HCT116 (cell line): ENCODE measurements around the gene CDCA4. TPM values are rescaled to one million over a fixed set of nuclear protein-coding genes. Genes with fewer than 3 reads are reported as not detected.

Experiments
- ATAC-seq: fragments of 200-7000 bp; cut with Tn5 transposase; 2 replicates; pipeline ENCODE4 v1.9.1; 2020; ENCODE audit warnings: mild to moderate bottlenecking, moderate library complexity
- BruUV-seq: library from RNA; stranded (reverse); fragments of 400-500 nt; replicated peaks from 2 replicates; lab custom pipeline; 2021; lab: Mats Ljungman, UMichigan
- CTCF ChIA-PET: fragments of 300-600 bp; sonication (Branson Sonifier 250); formaldehyde crosslinking; loops from one replicate; lab custom pipeline; 2021; ENCODE audit warnings: antibody characterized with exemption; lab: Charles Lee
- POLR2A ChIA-PET: fragments of 300-600, 350-600 bp; sonication (Branson Sonifier 250); formaldehyde crosslinking; loops from one replicate; lab custom pipeline; 2021; ENCODE audit warnings: antibody characterized with exemption; lab: Charles Lee
- RAD21 ChIA-PET, 2 experiments: fragments of 300-600 bp; sonication (Branson Sonifier 250); formaldehyde crosslinking; loops; one replicate each; lab custom pipeline; 2023; ENCODE audit warnings: low total read pairs in 2 of 2; ENCODE audit not compliant: uncharacterized antibody in 2 of 2, unreplicated experiment in 2 of 2, low non-redundant PET in 1 of 2; lab: Charles Lee
- DNase-seq: peaks from one replicate; pipeline ENCODE4 v3.0.0-alpha.2; 2010; ENCODE audit warnings: low read depth, low spot score
- H2AFZ ChIP-seq: fragments of 200-600 bp; shearing (Covaris generic), sonication (generic); 2 replicates; pipeline ENCODE4 v1.6.1; 2017; ENCODE audit warnings: low read depth, mixed run types, mixed read lengths, antibody characterized with exemption, low read length; ENCODE audit not compliant: poor library complexity, severe bottlenecking
- H3K27ac ChIP-seq: 2 replicates; pipeline ENCODE4 v1.5.1; 2012; ENCODE audit warnings: low read depth, low read length
- H3K27me3 ChIP-seq: fragments of 200-600 bp; sonication (generic); 2 replicates; pipeline ENCODE4 v1.6.1; 2016; ENCODE audit warnings: mixed run types, low read length, mixed read lengths; ENCODE audit not compliant: insufficient read depth
- H3K36me3 ChIP-seq, 2 experiments: fragments of 200-500 bp in 1 of 2; fragments of 200-600 bp in 1 of 2; sonication (Bioruptor generic) in 1 of 2; sonication (generic) in 1 of 2; 2 replicates each; pipeline versions ENCODE4 v1.5.1 to v1.6.1; 2014 to 2016; ENCODE audit warnings: low read length in 2 of 2, inconsistent platforms in 1 of 2, mixed read lengths in 1 of 2, mixed run types in 1 of 2; ENCODE audit not compliant: insufficient read depth in 2 of 2, control insufficient read depth in 1 of 2
- H3K4me1 ChIP-seq, 2 experiments: fragments of 200-600 bp in 1 of 2; sonication (generic) in 1 of 2; 2 replicates each; pipeline versions ENCODE4 v1.5.1 to v1.6.1; 2012 to 2017; ENCODE audit warnings: low read length in 2 of 2, inconsistent platforms in 1 of 2, mild to moderate bottlenecking in 1 of 2, mixed read lengths in 1 of 2, mixed run types in 1 of 2, moderate library complexity in 1 of 2; ENCODE audit not compliant: insufficient read depth in 2 of 2, control insufficient read depth in 1 of 2
- H3K4me2 ChIP-seq: fragments of 200-600 bp; sonication (generic); 2 replicates; pipeline ENCODE4 v1.6.1; 2017; ENCODE audit warnings: mixed run types, low read length, mixed read lengths
- H3K4me3 ChIP-seq, 2 experiments: fragments of 200-600 bp in 1 of 2; sonication (generic) in 1 of 2; replicated peaks in 1 of 2; 2 replicates each; pipeline ENCODE4 v1.5.1; 2011 to 2016; ENCODE audit warnings: low read length in 2 of 2, control low read depth in 1 of 2, low read depth in 1 of 2, mild to moderate bottlenecking in 1 of 2, mixed read lengths in 1 of 2, mixed run types in 1 of 2
- H3K79me2 ChIP-seq: fragments of 200-600 bp; sonication (generic); 2 replicates; pipeline ENCODE4 v1.6.1; 2017; ENCODE audit warnings: mild to moderate bottlenecking, mixed run types, low read length, moderate library complexity, mixed read lengths; ENCODE audit not compliant: insufficient read depth
- H3K9ac ChIP-seq: fragments of 200-600 bp; sonication (generic); 2 replicates; pipeline ENCODE4 v1.6.1; 2016; ENCODE audit warnings: low read length, mixed read lengths
- H3K9me2 ChIP-seq: fragments of 200-600 bp; sonication (generic), shearing (Covaris generic); 2 replicates; pipeline ENCODE4 v1.6.1; 2017; ENCODE audit warnings: mixed run types, mild to moderate bottlenecking, moderate library complexity; ENCODE audit not compliant: insufficient read depth
- H3K9me3 ChIP-seq, 2 experiments: fragments of 200-500 bp in 1 of 2; fragments of 200-600 bp in 1 of 2; sonication (Bioruptor generic) in 1 of 2; sonication (generic) in 1 of 2; 2 replicates each; pipeline ENCODE4 v1.6.1; 2014 to 2017; ENCODE audit warnings: low read length in 2 of 2, mixed read lengths in 2 of 2, inconsistent platforms in 1 of 2, low read depth in 1 of 2, mild to moderate bottlenecking in 1 of 2, mixed run types in 1 of 2, moderate library complexity in 1 of 2; ENCODE audit not compliant: control insufficient read depth in 1 of 2, insufficient read depth in 1 of 2
- H4K20me1 ChIP-seq: fragments of 200-600 bp; sonication (generic), shearing (Covaris generic); 2 replicates; pipeline ENCODE4 v1.6.1; 2017; ENCODE audit warnings: mixed run types, mild to moderate bottlenecking, moderate library complexity; ENCODE audit not compliant: insufficient read depth
- ATF3 ChIP-seq: IDR thresholded peaks from 2 replicates; pipeline ENCODE4 v1.6.1; 2012
- CBX3 ChIP-seq: IDR thresholded peaks from 2 replicates; pipeline ENCODE4 v1.6.1; 2012; ENCODE audit warnings: low read depth
- CEBPB ChIP-seq: IDR thresholded peaks from 2 replicates; pipeline ENCODE4 v1.6.1; 2012; ENCODE audit warnings: low read depth
- CTCF ChIP-seq, 3 experiments: fragments of 200-600 bp in 1 of 3; sonication (generic) in 1 of 3; IDR thresholded peaks in 2 of 3; conservative IDR thresholded peaks in 1 of 3; 2 replicates each; pipeline ENCODE4 v1.5.1; 2012 to 2017; ENCODE audit warnings: low read depth in 2 of 3, low read length in 2 of 3, antibody characterized with exemption in 1 of 3, borderline replicate concordance in 1 of 3, control low read depth in 1 of 3, mild to moderate bottlenecking in 1 of 3, mixed read lengths in 1 of 3, mixed run types in 1 of 3, moderate library complexity in 1 of 3; ENCODE audit not compliant: insufficient read depth in 1 of 3
- EGR1 ChIP-seq: IDR thresholded peaks from 2 replicates; pipeline ENCODE4 v1.6.1; 2012; ENCODE audit warnings: low read depth
- ELF1 ChIP-seq: IDR thresholded peaks from 2 replicates; pipeline ENCODE4 v1.6.1; 2012; ENCODE audit warnings: low read depth, borderline replicate concordance
- EZH2 ChIP-seq: fragments of 200-600 bp; sonication (generic); IDR thresholded peaks from 2 replicates; pipeline ENCODE4 v1.6.1; 2017; ENCODE audit warnings: antibody characterized with exemption, mixed run types
- EZH2phosphoT487 ChIP-seq: fragments of 200-600 bp; IDR thresholded peaks from 2 replicates; pipeline ENCODE4 v1.6.1; 2018; ENCODE audit warnings: antibody characterized with exemption, borderline replicate concordance
- POLR2A ChIP-seq: IDR thresholded peaks from 2 replicates; pipeline ENCODE4 v1.7.0; 2011; ENCODE audit warnings: borderline replicate concordance; ENCODE audit not compliant: insufficient read depth, insufficient read length; ENCODE audit errors: extremely low read depth
- POLR2AphosphoS5 ChIP-seq: IDR thresholded peaks from 2 replicates; pipeline ENCODE4 v1.6.1; 2011; ENCODE audit warnings: mild to moderate bottlenecking, low read depth, low read length, moderate library complexity
- SIN3A ChIP-seq: IDR thresholded peaks from 2 replicates; pipeline ENCODE4 v1.6.1; 2012; ENCODE audit warnings: low read depth
- SP1 ChIP-seq: IDR thresholded peaks from 2 replicates; pipeline ENCODE4 v1.6.1; 2012; ENCODE audit warnings: low read depth
- SRF ChIP-seq: IDR thresholded peaks from 2 replicates; pipeline ENCODE4 v1.6.1; 2012; ENCODE audit warnings: low read depth
- TCF7L2 ChIP-seq: IDR thresholded peaks from 2 replicates; pipeline ENCODE4 v1.7.0; 2011; ENCODE audit warnings: borderline replicate concordance, inconsistent platforms; ENCODE audit not compliant: insufficient read depth, insufficient read length; ENCODE audit errors: extremely low read depth
- YY1 ChIP-seq: IDR thresholded peaks from 2 replicates; pipeline ENCODE4 v1.6.1; 2011; ENCODE audit warnings: low read length, low read depth, moderate library complexity, mild to moderate bottlenecking; ENCODE audit not compliant: insufficient replicate concordance; ENCODE audit errors: extremely low read depth
- ZFX ChIP-seq: fragments of 450-650 bp; IDR thresholded peaks from 2 replicates; pipeline ENCODE4 v1.6.1; 2017
- ZNF274 ChIP-seq: fragments of 200-500 bp; sonication (Bioruptor generic); IDR thresholded peaks from 2 replicates; pipeline ENCODE4 v1.6.1; 2014; ENCODE audit warnings: mild to moderate bottlenecking, low read depth, low read length, inconsistent platforms
- intact Hi-C: fragments of 100-400 bp; cut with micrococcal nuclease; formaldehyde crosslinking; loops from 2 replicates; pipeline ENCODE4 v1.10.0; 2022
- total RNA-seq: library from RNA; stranded (reverse); gene quantifications from one replicate; pipeline ENCODE4 v1.2.1, GENCODE V29; 2021; ENCODE audit not compliant: unreplicated experiment
- TF ChIP-seq, protein P1 (sequence below): IDR thresholded peaks from 2 replicates; pipeline ENCODE4 v1.6.1; 2012; ENCODE audit warnings: low read depth

Gene CDCA4
- total RNA-seq, 1 experiment from 2014 or later: 62.4 TPM

GRCh38 chr14:105006831-105007592 is 13.9 kb downstream of the CDCA4 start:
- ATAC-seq (peak; percentile 24; the same call in 1 of the 2 replicates), DNase-seq (no peak)
- no TSS peak for BruUV-seq
- no peak overlapping the region; the same call in 1 of the 2 replicates for H3K27ac ChIP-seq
- CTCF ChIA-PET: no interaction called here
- no peaks in the 10 kb centered on the region for H3K9me2 ChIP-seq
- peaks cover 11% of the 10 kb centered on the region; the same call in 1 of the 2 replicates for H4K20me1 ChIP-seq
- RAD21 ChIA-PET: no interaction called here
- peaks cover 36% of the 10 kb centered on the region for H3K79me2 ChIP-seq
- H3K9me3 ChIP-seq: no peaks in the 10 kb centered on the region
- no peaks in the 10 kb centered on the region for H3K4me1 ChIP-seq
- no peaks in the 10 kb centered on the region for H3K27me3 ChIP-seq
- H3K9ac ChIP-seq: no peak overlapping the region
- no peak overlapping the region for H2AFZ ChIP-seq
- intact Hi-C loops: no loop called here
- TF ChIP-seq SP1 (no peak), ELF1 (no peak), CEBPB (no peak), YY1 (no peak), SRF (no peak), CTCF (IDR thresholded peaks at IDR 0.05 in 2 of 3, conservative IDR thresholded peaks at IDR 0.05 in 1 of 3; ENCODE audit: borderline replicate concordance in 1 of 3, insufficient read depth in 1 of 3, low read depth in 2 of 3, low read length in 2 of 3) (no peak), SIN3A (no peak), EGR1 (no peak), EZH2 (no peak), ATF3 (no peak), POLR2A (no peak), EZH2phosphoT487 (no peak), TCF7L2 (no peak), CBX3 (no peak), ZFX (no peak), ZNF274 (no peak), POLR2AphosphoS5 (no peak)
- TF ChIP-seq, protein P1, sequence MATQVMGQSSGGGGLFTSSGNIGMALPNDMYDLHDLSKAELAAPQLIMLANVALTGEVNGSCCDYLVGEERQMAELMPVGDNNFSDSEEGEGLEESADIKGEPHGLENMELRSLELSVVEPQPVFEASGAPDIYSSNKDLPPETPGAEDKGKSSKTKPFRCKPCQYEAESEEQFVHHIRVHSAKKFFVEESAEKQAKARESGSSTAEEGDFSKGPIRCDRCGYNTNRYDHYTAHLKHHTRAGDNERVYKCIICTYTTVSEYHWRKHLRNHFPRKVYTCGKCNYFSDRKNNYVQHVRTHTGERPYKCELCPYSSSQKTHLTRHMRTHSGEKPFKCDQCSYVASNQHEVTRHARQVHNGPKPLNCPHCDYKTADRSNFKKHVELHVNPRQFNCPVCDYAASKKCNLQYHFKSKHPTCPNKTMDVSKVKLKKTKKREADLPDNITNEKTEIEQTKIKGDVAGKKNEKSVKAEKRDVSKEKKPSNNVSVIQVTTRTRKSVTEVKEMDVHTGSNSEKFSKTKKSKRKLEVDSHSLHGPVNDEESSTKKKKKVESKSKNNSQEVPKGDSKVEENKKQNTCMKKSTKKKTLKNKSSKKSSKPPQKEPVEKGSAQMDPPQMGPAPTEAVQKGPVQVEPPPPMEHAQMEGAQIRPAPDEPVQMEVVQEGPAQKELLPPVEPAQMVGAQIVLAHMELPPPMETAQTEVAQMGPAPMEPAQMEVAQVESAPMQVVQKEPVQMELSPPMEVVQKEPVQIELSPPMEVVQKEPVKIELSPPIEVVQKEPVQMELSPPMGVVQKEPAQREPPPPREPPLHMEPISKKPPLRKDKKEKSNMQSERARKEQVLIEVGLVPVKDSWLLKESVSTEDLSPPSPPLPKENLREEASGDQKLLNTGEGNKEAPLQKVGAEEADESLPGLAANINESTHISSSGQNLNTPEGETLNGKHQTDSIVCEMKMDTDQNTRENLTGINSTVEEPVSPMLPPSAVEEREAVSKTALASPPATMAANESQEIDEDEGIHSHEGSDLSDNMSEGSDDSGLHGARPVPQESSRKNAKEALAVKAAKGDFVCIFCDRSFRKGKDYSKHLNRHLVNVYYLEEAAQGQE: no peak
- H3K4me2 ChIP-seq: no peak overlapping the region
- no peak overlapping the region for H3K4me3 ChIP-seq
- POLR2A ChIA-PET: no interaction called here
- H3K36me3 ChIP-seq: peaks cover 27 to 29% of the 10 kb centered on the region in 2 experiments
